Nephron progenitor cell (in vitro differentiated cells): ENCODE measurements around the gene ZBTB43.
"Not testable (repeated sequence)": the region's sequence is repeated elsewhere in the genome, so short reads cannot be mapped to it uniquely, and the experiment has no call there.

Source experiments
- DNase-seq: peaks from one replicate; pipeline ENCODE4 v3.0.0; 2021
- H3K27ac Mint-ChIP-seq: 2 replicates; pipeline ENCODE4 v1.8.0; 2021; ENCODE audit warnings: mild to moderate bottlenecking, moderate library complexity, mixed read lengths
- H3K27me3 Mint-ChIP-seq: 2 replicates; pipeline ENCODE4 v1.8.0; 2021; ENCODE audit warnings: mild to moderate bottlenecking, low read depth, mixed read lengths; ENCODE audit not compliant: poor library complexity
- H3K36me3 Mint-ChIP-seq: 2 replicates; pipeline ENCODE4 v1.8.0; 2021; ENCODE audit warnings: low read depth, mixed read lengths
- H3K4me1 Mint-ChIP-seq: 2 replicates; pipeline ENCODE4 v1.8.0; 2021; ENCODE audit warnings: mixed read lengths
- H3K4me3 Mint-ChIP-seq: 2 replicates; pipeline ENCODE4 v1.8.0; 2021; ENCODE audit warnings: mild to moderate bottlenecking, moderate library complexity, mixed read lengths
- H3K9me3 Mint-ChIP-seq: 2 replicates; pipeline ENCODE4 v1.8.0; 2021; ENCODE audit warnings: mild to moderate bottlenecking, moderate library complexity, mixed read lengths
- CTCF ChIP-seq: fragments of 200-600 bp; sonication (generic); IDR thresholded peaks from 2 replicates; pipeline ENCODE4 v1.5.0; 2021; ENCODE audit warnings: antibody characterized with exemption

ZBTB43 gene

GRCh38 chr9:126781186-126782052, 23.4 kb upstream of the ZBTB43 start:
- H3K9me3 Mint-ChIP-seq = no peaks in the 10 kb centered on the region
- H3K4me3 Mint-ChIP-seq = peak overlapping the region; percentile 40
- H3K27me3 Mint-ChIP-seq = peaks cover 72% of the 10 kb centered on the region
- peak; percentile 98 for DNase-seq
- no peaks in the 10 kb centered on the region for H3K36me3 Mint-ChIP-seq
- peak; percentile 98 for TF ChIP-seq CTCF
- H3K27ac Mint-ChIP-seq = no peak overlapping the region
- peaks cover 7% of the 10 kb centered on the region for H3K4me1 Mint-ChIP-seq

- Mint-ChIP-seq H3K27ac (no peak overlapping the region), H3K4me1 (peaks cover 7% of the 10 kb centered on the region), H3K36me3 (no peaks in the 10 kb centered on the region), H3K9me3 (no peaks in the 10 kb centered on the region), H3K4me3 (no peak overlapping the region), H3K27me3 (peaks cover 73% of the 10 kb centered on the region)
- peak; percentile 9 for TF ChIP-seq CTCF
- no peak for DNase-seq
Observed at GRCh38 chr9:126782053-126782388, 22.8 kb upstream of the ZBTB43 start.

GRCh38 chr9:126783949-126784348, 20.9 kb upstream of the ZBTB43 start:
- Mint-ChIP-seq H3K36me3 (no peaks in the 10 kb centered on the region), H3K4me1 (peaks cover 7% of the 10 kb centered on the region), H3K27ac (no peak overlapping the region), H3K27me3 (peaks cover 73% of the 10 kb centered on the region), H3K4me3 (no peak overlapping the region), H3K9me3 (no peaks in the 10 kb centered on the region)
- no peak for DNase-seq
- no peak for TF ChIP-seq CTCF

GRCh38 chr9:126784401-126784800, 20.4 kb upstream of the ZBTB43 start:
- TF ChIP-seq CTCF = no peak
- H3K4me3 Mint-ChIP-seq = no peak overlapping the region
- H3K36me3 Mint-ChIP-seq = no peaks in the 10 kb centered on the region
- DNase-seq = no peak
- H3K4me1 Mint-ChIP-seq = peaks cover 7% of the 10 kb centered on the region
- no peaks in the 10 kb centered on the region for H3K9me3 Mint-ChIP-seq
- no peak overlapping the region for H3K27ac Mint-ChIP-seq
- H3K27me3 Mint-ChIP-seq = peaks cover 73% of the 10 kb centered on the region

GRCh38 chr9:126784841-126785240, 20.0 kb upstream of the ZBTB43 start:
- not testable (repeated sequence) for H3K27ac Mint-ChIP-seq, DNase-seq

GRCh38 chr9:126788046-126788445, 16.8 kb upstream of the ZBTB43 start:
- peaks cover 75% of the 10 kb centered on the region for H3K27me3 Mint-ChIP-seq
- H3K4me3 Mint-ChIP-seq = no peak overlapping the region
- no peaks in the 10 kb centered on the region for H3K9me3 Mint-ChIP-seq
- no peaks in the 10 kb centered on the region for H3K36me3 Mint-ChIP-seq
- no peak for DNase-seq
- H3K27ac Mint-ChIP-seq = no peak overlapping the region
- peaks cover 7% of the 10 kb centered on the region for H3K4me1 Mint-ChIP-seq
- TF ChIP-seq CTCF = no peak

More at GRCh38 chr9:126784841-126785240, 20.0 kb upstream of the ZBTB43 start:
- H3K36me3 Mint-ChIP-seq, H3K4me1 Mint-ChIP-seq, H3K4me3 Mint-ChIP-seq, H3K9me3 Mint-ChIP-seq: not testable (repeated sequence)
- peaks cover 74% of the 10 kb centered on the region for H3K27me3 Mint-ChIP-seq
